NAMALWA (cell line): ENCODE measurements around the gene FBN1.

Experiments used
- DNase-seq: peaks from one replicate; pipeline ENCODE4 v3.0.0-alpha.2; 2015; ENCODE audit warnings: low spot score

Gene FBN1

GRCh38 chr15:48580736-48581135 is 64.8 kb downstream of the FBN1 start:
- DNase-seq = no peak

- DNase-seq = no peak
Observed at GRCh38 chr15:48579945-48580671, 65.4 kb downstream of the FBN1 start.

- DNase-seq = no peak
Observed at GRCh38 chr15:48578965-48579364, 66.5 kb downstream of the FBN1 start.

GRCh38 chr15:48577469-48577868 is 68.0 kb downstream of the FBN1 start:
- DNase-seq = no peak

- DNase-seq = no peak
Observed at GRCh38 chr15:48574187-48574586, 71.3 kb downstream of the FBN1 start.

- DNase-seq = no peak
Observed at GRCh38 chr15:48573780-48574179, 71.7 kb downstream of the FBN1 start.

- DNase-seq = no peak
Observed at GRCh38 chr15:48572823-48573222, 72.7 kb downstream of the FBN1 start.

- no peak for DNase-seq
Observed at GRCh38 chr15:48571510-48571909, 74.0 kb downstream of the FBN1 start.

- no peak for DNase-seq
Observed at GRCh38 chr15:48570822-48571221, 74.7 kb downstream of the FBN1 start.

GRCh38 chr15:48569591-48570302 is 75.8 kb downstream of the FBN1 start:
- DNase-seq = no peak

GRCh38 chr15:48566668-48567067 is 78.8 kb downstream of the FBN1 start:
- no peak for DNase-seq

GRCh38 chr15:48565560-48566482 is 79.7 kb downstream of the FBN1 start:
- no peak for DNase-seq

- DNase-seq = no peak
Observed at GRCh38 chr15:48564690-48565089, 80.8 kb downstream of the FBN1 start.

GRCh38 chr15:48563934-48564333 is 81.6 kb downstream of the FBN1 start:
- DNase-seq = no peak

- DNase-seq = no peak
Observed at GRCh38 chr15:48560321-48561051, 85.0 kb downstream of the FBN1 start.

- DNase-seq = no peak
Observed at GRCh38 chr15:48559285-48559684, 86.2 kb downstream of the FBN1 start.

GRCh38 chr15:48558226-48558625 is 87.3 kb downstream of the FBN1 start:
- no peak for DNase-seq

GRCh38 chr15:48557335-48557734 is 88.2 kb downstream of the FBN1 start:
- DNase-seq = no peak

GRCh38 chr15:48556159-48556897 is 89.2 kb downstream of the FBN1 start:
- DNase-seq = no peak

GRCh38 chr15:48555241-48555881 is 90.1 kb downstream of the FBN1 start:
- DNase-seq = no peak

GRCh38 chr15:48554112-48554511 is 91.4 kb downstream of the FBN1 start:
- DNase-seq = no peak
